CD4-positive, alpha-beta T cell treated with Interleukin-10 for 1 hour (primary cell): Measurements from ENCODE around the gene PODXL2.
"Not testable (repeated sequence)": the region's sequence is repeated elsewhere in the genome, so short reads cannot be mapped to it uniquely, and the experiment has no call there.

Experiments used
- DNase-seq: peaks from one replicate; pipeline ENCODE4 v3.0.0-alpha.2; 2020

The PODXL2 gene

DNA sequence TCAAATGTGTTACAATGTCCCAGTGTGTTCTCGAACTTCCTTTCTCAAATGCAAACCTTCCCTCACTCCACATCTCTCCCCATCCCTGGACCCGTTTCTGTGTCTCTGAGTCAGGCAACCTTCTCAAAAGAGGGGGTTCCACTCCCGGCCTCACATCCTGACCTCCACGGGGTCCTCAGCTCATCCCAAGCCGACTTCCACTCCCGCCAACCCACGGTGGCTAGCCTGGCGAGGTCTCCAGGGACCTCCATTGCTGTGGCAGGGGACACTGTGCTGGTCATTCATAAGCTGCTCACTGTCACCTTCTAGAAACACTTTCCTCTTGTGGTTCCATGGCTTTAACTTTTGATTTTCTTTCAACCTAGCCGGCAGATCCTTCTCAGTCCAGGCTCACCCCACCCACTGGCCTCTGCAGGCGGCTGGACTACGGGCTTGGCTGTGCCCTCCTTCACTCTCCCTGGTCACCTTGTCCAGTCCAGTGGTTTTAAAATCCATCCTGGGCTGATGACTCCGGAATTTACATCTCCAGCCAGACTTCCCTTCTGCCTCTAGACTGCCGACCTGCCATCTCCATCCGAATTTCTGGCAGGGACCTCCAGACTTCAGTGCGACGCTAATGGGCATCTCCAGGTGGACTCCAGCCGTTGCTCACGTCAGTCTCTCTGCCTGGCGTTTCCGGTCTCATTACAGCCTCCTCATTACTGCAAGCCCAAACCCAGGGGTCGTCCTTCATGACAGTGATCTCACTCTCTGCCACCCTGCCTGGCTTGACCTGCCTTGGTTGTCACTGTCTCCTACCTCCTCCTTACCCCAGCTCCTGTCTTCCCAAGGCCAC lies 63.7 kb downstream of the PODXL2 start:
- no peak for DNase-seq

DNA sequence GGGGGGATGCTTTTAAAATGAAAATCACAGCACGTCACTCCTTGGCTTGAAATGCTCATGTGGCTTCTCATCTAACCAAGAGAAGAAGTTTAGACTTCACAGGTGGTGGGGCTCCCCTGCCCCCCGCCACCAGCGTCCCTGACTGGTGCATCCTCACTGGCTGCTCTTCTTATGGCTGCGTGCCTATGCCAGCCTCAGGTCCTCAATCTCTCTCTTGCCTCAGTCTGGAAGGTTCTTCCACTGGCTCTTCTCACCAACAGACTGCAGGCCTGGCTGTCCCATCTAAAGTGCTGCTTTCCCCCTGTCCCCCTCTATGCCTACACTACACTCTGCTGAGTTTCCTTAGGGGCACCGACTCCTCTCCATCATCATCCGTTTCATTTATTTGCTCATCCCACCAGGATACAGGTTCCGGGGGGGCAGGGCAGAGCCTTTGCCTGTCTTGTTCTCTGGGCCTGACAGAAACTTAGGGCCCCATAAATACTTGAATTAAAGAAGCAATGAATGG lies 64.4 kb downstream of the PODXL2 start:
- DNase-seq: no peak

DNA sequence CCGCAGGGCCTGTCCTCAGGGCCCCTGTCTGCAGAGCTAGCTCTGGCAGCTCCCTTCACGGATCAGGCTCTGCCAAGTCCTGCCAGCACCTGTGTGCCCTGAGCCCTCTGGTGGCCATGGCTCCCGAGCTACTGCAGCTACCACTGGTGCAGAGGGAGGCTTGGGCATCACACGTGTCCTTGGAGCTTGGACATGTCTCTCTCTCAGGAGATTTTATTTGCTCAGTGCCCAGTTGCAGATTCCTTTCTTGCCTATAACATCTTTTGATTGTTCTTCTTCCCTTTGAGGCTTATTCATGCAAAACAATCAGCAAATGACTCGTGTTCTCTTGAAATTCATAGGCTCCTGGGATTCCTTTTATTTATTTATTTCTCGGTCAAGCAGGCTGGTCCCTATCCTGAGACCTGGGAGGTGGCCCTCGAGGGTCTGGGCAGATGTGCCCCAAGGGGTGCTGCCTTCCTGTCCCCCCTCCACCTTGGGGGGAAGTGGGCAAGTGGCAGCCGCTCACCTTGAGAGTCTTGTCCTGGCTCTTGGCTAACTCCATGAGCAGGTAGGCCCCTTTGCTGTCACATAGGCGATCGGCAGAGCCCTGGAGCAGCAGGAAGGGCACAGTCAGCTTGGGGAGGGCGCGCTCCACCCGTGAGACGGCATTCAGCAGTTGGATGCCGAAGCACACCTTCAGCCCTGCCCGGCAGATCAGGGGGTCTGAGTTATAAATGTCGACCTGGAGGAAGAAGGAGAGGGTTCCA lies 65.7 kb downstream of the PODXL2 start:
- peak; percentile 58 for DNase-seq

DNA sequence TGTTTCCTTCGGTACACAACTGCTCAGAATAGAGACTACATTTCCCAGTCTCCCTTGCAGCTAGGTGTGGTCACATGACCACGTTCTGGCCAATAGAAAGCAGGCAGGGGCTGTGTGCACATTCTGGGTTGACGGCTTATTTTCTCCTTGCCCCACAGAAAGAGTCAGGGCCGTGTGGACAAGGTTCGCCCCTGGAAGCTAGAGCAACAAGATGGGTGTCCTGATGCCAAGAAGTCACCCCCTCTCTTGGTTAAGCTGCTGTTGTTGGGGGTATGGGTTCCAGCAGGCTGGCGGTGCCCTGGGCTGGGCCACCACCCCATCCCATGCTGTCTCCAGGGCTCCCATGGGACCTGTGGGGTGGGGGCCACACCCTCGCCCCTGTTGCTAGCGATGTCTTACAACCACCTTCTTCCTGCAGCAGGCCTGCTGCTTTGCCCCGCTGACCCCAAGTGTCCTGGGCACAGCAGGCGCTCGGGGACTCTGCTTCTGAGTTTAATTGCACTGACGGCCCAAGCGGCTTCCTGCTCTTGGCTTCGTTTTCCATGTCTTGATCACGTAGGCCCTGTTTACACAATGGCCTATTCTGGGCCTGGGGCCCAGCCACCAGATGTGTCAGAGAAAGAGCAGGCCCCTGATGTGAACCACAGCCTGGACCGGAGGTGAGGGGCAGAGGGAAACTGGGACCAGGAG lies 68.7 kb downstream of the PODXL2 start:
- DNase-seq: peak; percentile 71

DNA sequence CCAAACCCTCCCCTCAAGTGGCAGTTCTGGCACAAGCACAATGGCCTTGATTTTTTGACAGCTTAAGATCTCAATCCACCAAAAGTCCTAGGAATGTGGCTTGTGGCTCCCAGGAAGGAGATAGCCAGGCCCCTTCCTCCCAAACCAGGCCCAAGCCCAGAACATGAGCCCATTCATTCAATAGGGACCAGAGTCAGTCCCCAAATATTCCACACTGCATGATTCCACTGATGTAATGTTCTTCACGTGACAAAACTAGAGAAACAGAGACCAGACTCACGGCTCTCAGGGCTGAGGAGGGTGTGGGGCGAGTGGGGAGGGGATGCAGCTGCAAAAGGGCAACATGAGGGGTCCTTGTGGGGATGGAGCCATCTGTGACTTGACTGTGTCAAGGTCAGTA lies 69.3 kb downstream of the PODXL2 start:
- DNase-seq: no peak

DNA sequence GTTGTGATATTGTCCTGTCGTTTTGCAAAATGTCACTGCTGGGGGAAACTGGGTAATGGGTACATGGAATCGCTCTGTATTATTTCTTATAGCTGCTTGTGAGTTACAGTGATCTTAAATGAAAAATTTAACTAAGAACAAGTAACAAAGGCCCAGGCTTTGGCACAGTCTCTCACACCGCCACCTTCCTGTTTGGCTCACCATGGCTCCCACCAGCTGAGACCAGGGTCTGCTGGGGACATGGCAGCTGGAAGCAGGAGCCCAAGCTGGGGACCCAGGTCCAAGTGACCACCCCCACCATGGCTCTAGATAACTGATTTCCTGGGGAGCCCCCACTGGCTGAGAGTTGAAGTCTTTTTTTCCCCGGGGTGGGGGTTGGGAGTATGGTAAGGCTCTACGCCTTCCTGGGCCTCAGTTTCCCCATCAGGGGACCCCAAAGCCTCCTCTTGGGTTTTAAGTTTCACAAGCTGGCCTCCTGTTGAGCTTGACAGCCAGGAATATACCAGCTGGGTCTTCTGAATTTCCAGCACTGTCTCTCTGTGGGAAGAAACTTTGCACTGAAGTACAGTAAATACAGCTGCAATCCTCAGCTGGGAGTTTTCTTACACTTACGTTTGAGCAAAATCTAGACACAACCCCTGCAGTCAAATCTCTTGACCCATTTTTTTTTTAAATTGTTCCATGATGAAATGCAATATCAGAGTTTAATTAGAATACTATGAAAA lies 69.9 kb downstream of the PODXL2 start:
- no peak for DNase-seq

DNA sequence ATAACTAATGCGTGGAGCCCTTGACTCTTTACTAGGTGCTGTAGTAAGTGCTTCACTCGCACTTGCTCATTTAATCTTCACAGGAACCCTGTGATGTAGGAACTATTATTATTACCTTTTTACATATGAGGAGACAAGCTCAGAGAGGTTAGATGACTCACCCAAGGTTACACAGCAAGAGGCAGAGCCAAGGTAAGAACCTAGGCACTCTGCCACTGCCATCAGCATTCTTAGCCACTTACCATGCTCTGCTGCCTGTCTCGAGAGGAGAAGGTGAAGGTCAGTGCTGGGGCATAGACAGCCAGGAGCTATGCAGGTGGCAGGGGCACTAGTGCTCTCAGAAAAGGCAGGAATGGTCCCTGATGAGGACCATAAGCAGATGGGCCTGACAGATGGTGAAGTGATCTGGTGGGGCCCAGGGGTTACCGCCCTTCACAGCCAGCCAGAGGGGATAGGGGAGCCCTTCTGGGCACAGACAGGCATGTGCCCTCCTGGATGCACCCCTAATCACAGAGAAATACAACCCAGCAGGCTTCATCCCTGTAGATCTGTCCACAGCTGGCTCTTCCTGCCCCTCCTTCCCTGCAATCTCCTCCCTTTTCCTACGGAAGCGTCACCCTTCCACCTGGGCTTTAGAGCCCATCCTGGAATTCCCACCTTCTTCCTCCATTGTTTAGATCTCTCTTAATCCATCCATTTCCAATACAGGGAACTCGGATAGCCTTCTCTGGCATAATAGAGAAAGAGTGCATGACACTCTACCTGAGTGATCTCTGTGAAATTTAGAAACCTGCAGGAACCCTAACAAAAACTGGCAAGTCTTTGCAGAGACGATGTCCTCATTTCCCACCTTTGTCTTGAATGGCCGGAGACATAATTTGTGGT lies 70.7 kb downstream of the PODXL2 start:
- no peak for DNase-seq

DNA sequence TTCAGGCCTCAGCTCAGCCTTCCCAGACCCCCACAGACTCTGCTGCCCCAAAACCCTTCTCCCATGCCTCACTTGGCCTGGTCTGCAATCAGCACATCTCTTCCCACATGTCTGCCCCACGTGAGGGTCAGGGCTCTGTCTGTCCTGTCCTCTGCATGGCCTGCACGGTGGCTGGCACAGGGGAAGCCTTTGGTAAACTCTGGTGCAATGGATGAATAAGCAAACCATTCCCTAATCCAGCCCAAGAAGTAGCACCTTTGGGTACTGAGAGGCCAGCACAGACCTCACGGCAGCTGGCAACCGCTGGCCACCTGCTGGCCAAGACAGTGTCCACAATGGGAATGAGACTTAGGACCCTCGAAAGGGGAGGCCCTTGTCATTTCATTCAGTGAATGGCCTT lies 71.4 kb downstream of the PODXL2 start:
- DNase-seq: no peak

DNA sequence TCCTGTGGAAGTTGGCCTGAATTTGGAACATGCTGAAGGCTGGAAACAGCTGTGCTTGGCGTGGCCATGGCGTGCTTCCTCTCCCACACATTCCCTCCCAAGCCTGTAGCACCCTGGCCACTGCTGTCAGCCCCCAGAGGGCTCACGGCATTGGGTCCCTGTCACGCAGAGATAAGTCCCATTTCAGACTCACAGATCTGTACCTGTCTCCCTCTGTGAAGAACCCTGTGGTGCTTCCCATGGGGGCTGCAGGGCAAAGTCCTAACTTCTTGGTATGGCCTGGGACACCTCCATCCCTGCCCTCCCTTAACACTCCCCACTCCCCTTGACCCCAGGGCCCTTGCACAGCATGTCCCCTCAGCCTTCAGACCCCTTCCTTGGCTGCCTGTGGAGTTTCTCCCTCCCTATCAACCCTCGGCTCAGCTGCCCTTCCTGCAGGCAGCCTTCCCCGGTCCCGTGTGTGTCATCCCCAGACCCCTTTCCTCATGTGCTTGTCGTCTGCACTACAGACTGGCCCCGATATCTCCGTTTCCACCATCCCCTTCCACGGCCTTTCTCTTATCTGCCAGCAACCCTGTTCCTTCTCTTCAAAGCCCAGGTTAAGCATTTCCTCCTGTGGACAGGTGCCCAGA lies 72.4 kb downstream of the PODXL2 start:
- no peak for DNase-seq

DNA sequence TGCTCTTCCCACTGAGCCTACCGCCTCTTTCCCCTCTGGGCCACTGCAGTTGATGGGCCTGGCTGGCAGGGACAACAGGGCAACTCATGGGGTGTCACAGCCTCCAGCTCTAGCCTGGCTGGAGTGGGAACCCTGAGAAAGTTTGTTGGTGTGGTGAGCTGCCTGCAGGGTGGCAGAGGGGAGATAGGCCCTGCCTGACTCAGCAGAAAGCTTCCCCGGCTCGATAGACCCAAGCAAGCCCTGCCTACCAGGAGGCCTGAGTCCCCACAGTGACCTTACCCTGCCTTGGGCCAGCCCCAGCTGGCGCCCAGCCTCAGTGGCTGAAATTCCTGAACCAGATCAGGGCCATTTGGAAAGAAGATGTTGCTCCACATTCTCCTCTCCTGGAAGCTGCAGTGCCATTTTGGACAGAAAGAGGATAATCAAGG lies 73.2 kb downstream of the PODXL2 start:
- DNase-seq: no peak

DNA sequence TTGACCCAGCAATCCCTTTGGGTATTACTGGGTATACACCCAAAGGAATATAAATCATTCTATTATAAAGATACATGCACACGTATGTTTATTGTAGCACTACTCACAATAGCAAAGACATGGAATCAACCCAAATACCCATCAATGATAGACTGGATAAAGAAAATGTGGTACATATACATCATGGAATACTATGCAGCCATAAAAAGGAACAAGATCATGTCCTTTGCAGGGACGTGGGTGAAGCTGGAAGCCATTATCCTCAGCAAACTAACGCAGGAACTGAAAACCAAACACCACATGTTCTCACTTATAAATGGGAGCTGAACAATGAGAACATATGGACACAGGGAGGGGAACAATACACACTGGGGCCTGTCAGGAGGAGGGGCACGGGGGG lies 75.9 kb downstream of the PODXL2 start:
- not testable (repeated sequence) for DNase-seq

DNA sequence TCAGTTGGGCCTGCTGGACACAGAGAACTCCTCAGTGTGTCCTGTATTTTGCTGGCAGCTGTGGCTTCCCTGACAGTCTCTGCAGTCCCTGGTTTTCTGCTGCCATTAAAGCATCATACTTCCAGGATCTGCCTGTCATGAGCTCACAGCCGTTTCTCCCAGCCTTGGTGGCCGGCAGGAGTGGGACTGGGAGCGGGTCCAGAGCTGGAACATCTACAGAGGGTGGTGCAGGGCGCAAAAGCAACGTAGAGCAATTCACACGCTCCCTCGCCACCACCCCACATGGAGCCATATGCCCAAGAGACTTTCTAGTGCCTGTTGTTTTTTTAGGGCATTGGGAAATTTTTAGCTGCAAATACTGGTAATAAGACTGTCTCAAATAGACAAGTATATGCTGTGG lies 77.3 kb downstream of the PODXL2 start:
- DNase-seq: no peak

DNA sequence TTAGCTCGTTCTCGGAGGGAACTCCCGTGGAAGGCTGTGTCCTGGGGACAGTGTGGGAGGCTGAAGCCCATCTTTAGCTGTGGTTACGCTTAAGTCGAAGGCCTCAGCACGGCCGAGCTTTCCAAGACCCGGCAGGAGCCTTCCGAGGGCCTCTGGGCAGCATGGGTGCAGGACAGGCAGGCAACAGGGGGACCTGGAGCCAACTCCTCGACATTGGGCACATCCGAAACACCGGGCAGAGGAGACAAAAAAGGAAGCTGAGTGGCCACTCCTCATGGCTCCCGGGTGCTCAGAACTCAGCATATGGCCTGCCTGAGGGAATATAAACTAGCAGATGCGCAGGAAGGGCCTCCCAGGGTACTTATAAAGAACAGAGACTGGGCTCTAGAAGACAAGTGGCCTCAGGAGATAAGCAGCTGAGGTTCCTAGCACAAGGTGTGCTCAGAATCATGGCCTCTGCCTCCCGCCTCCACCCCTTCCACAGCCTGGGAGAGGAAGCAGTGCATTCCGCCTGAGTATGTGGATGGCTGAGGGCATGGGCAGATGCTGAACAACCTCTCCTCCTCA lies 77.9 kb downstream of the PODXL2 start:
- DNase-seq: no peak

DNA sequence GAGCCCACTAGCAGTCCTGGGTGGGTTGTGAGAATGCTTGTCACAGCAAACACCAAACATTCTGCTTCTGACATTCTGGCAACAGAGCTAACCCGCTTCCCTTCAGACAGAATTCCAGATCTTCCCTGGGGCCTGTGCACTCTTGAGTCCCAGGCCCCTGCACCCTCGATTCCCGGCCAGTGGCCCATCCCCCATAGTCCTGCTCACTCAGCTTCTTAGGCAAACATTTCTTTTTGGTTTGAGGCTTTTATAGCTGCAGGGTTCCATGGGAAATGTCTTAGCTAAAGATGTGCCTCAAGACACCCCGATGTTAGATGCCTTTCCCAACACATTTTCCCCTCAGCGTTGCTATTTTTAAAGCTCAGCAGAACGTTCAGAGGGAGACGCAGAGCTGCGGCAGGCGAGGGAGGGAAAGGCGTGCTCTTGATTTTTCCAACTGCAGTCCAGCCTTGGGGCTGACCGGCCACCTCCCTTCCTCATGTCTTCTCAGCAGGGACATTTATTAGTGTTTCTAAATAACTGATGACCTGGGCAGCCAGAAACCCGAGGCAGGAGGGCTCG lies 78.9 kb downstream of the PODXL2 start:
- DNase-seq: no peak

DNA sequence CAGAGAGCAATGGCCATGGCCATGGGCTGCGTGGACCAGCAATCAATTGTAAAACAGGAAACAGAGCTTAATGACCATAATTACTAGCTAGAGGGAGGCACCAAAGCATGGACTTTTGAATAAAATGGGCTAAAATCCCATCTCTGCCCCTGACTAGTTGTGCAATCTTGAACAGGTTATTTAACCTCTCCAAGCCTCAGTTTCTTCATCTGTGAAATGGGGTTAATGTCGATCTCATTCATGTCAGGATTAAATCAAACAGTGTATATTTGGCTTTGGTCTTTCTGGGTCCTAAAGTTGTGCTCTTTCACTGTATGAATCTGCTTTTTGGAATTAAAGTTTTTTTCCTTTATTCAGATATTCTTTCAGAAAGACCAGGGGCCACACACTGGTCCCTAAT lies 79.9 kb downstream of the PODXL2 start:
- no peak for DNase-seq

DNA sequence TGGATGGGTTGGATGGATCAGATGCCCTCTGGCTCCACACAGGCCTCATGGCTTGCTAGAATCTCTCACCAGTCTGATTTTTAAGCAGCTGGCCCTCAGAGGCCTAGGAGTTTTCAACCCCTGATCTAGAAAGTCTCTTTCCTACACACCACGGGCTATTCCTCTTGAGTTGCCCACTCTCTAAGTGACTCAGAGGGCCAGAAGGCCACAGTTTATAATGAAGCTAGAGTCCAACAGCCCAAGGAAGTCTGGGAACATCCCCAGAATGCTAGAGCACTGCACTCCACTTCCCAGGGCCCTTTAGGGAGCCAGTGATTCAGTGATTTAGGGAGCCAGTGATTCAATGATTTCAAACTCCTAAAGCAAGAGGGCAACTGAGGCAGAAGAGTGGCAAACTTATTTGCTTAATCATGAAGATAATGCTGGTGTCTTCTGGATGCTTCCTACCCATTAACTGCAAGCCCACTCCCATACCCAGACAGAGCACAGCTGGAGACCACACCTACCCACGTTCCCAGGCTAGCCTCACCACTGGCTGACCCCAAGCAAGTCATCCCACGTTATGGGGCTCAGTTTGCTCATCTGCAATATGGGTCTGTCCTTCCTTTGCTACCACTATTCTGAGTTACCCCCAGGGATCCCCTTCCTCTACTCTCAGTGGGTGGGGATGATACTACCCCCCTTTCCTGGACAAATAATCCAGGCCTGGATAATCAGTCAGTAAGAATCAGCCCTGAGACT lies 80.5 kb downstream of the PODXL2 start:
- DNase-seq: no peak

DNA sequence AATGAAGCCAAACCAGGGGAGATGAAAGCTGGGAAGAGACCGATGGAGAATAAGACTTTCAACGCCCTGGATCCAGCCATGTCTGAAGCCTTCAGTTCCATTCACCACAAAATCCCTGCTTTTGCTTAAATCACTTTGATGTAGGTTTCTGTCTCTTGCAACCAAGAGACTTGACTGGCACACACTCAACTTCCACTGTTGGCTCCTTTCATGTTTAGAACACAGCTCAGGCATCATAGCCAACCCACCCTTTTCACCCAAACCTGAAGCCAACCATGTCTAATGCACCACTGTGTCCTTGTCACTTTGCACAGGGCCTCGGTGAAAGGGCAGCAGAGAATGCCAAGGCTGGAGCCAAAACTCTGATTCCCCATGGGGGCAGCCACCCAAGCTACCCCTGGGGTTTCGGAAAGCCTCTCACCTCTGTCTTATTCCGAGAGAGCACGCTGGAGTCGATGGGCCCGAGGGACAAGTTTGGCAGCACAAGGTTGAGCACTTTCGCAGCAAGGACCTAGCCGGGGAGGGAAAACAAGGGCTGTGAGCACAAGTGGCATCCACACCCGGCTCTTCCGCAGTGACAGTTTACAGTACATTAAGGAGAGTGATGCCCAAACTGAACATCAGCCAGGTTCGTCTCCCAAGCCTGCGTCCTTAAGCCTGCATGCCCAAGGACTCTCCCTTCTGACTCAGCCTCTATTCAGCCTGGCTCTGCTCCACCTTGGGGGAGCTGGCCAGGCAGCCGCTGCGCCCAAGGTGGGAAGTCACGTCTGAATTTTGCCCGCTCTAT lies 81.4 kb downstream of the PODXL2 start:
- no peak for DNase-seq

DNA sequence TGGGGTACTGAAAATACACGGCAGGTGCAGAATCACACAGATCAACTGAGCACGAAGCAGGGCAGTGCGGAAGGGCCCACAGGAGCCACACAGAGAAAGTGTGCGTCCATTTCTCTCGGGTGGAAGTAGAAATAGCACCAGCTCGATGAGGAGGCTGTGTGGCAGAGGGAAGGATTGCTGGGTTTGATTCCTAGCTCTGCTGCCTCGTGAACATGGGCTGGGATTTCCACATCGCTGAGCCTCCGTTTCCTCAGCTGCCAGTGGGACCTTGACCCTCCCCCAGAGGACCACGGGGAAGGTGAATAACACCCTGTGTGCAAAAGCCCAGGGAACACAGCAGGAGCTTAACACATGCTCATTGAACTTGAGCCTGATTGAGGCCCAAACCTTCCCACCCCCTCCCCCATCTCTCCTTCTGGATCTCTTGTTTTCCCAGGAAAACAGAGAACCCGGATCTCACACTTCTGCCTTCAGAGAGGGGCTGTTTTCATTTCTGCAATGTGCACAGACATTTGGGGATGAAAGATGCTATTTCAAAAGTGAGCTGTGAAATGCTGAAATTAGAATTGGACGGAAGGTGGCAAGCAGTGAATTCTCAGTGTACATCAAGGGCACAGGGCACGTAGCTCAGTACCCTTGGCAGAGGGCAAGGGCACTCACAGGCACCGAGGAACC lies 82.2 kb downstream of the PODXL2 start:
- DNase-seq: no peak
